IPS-20b (cell line): Measurements from ENCODE around the gene BRICD5.
A peak's percentile ranks its signal among the peaks of the same experiment; 100 is the strongest.

Source experiments
- H3K27ac ChIP-seq: one replicate; pipeline ENCODE4 v1.5.1; 2013; ENCODE audit warnings: low read length
- H3K27me3 ChIP-seq: 2 replicates; pipeline ENCODE4 v1.6.1; 2013; ENCODE audit warnings: mild to moderate bottlenecking, low read length, inconsistent platforms; ENCODE audit not compliant: insufficient read depth
- H3K36me3 ChIP-seq: 2 replicates; pipeline ENCODE4 v1.6.1; 2013; ENCODE audit warnings: low read depth, mild to moderate bottlenecking, inconsistent platforms, low read length, moderate library complexity; ENCODE audit not compliant: insufficient read depth
- H3K4me1 ChIP-seq: 2 replicates; pipeline ENCODE4 v1.6.1; 2013; ENCODE audit warnings: mild to moderate bottlenecking, control low read depth, inconsistent platforms, low read length, moderate library complexity; ENCODE audit not compliant: insufficient read depth
- H3K4me3 ChIP-seq: 2 replicates; pipeline ENCODE4 v1.5.1; 2013; ENCODE audit warnings: mild to moderate bottlenecking, low read length, inconsistent platforms
- H3K9ac ChIP-seq: 2 replicates; pipeline ENCODE4 v1.6.1; 2013; ENCODE audit warnings: low read depth, mild to moderate bottlenecking, inconsistent platforms, low read length, moderate library complexity
- H3K9me3 ChIP-seq: 2 replicates; pipeline ENCODE4 v1.6.1; 2013; ENCODE audit warnings: mild to moderate bottlenecking, low read depth, low read length, inconsistent platforms; ENCODE audit not compliant: insufficient read depth

Gene BRICD5

GRCh38 chr16:2212362-2213324 lies 2.0 kb upstream of the BRICD5 start:
- no peak overlapping the region for H3K27ac ChIP-seq
- H3K4me1 ChIP-seq = peaks cover 9% of the 10 kb centered on the region
- peak overlapping the region; percentile 80; the same call in 1 of the 2 replicates for H3K9ac ChIP-seq
- H3K4me3 ChIP-seq = peak overlapping the region; percentile 84
- H3K36me3 ChIP-seq = peaks cover 30% of the 10 kb centered on the region
- H3K27me3 ChIP-seq = no peaks in the 10 kb centered on the region
- H3K9me3 ChIP-seq = no peaks in the 10 kb centered on the region

GRCh38 chr16:2211923-2212347 lies 1.3 kb upstream of the BRICD5 start:
- no peak overlapping the region for H3K4me3 ChIP-seq
- no peak overlapping the region for H3K9ac ChIP-seq
- peaks cover 37% of the 10 kb centered on the region for H3K36me3 ChIP-seq
- no peaks in the 10 kb centered on the region for H3K9me3 ChIP-seq
- H3K4me1 ChIP-seq = peaks cover 9% of the 10 kb centered on the region
- no peaks in the 10 kb centered on the region for H3K27me3 ChIP-seq
- H3K27ac ChIP-seq = no peak overlapping the region

GRCh38 chr16:2210009-2210332 lies 692 bp downstream of the BRICD5 start:
- Histone ChIP-seq H3K9ac (no peak overlapping the region), H3K4me1 (peaks cover 12% of the 10 kb centered on the region), H3K27ac (no peak overlapping the region), H3K27me3 (no peaks in the 10 kb centered on the region), H3K36me3 (peaks cover 41% of the 10 kb centered on the region), H3K4me3 (no peak overlapping the region), H3K9me3 (no peaks in the 10 kb centered on the region)

- no peaks in the 10 kb centered on the region for H3K9me3 ChIP-seq
- H3K27ac ChIP-seq = no peak overlapping the region
- no peaks in the 10 kb centered on the region for H3K27me3 ChIP-seq
- peaks cover 41% of the 10 kb centered on the region for H3K36me3 ChIP-seq
- H3K4me1 ChIP-seq = peaks cover 12% of the 10 kb centered on the region
- H3K9ac ChIP-seq = no peak overlapping the region
- H3K4me3 ChIP-seq = no peak overlapping the region
Observed at GRCh38 chr16:2209258-2210008, 1.2 kb downstream of the BRICD5 start.

GRCh38 chr16:2208772-2209171 lies 1.9 kb downstream of the BRICD5 start:
- peaks cover 12% of the 10 kb centered on the region for H3K4me1 ChIP-seq
- peaks cover 41% of the 10 kb centered on the region for H3K36me3 ChIP-seq

GRCh38 chr16:2208308-2208707 lies 2.4 kb downstream of the BRICD5 start:
- H3K36me3 ChIP-seq = peaks cover 37% of the 10 kb centered on the region
- H3K4me3 ChIP-seq = no peak overlapping the region
- H3K4me1 ChIP-seq = peaks cover 9% of the 10 kb centered on the region
- H3K9me3 ChIP-seq = no peaks in the 10 kb centered on the region
- H3K27me3 ChIP-seq = no peaks in the 10 kb centered on the region
- no peak overlapping the region for H3K9ac ChIP-seq
- no peak overlapping the region for H3K27ac ChIP-seq

More at GRCh38 chr16:2208772-2209171, 1.9 kb downstream of the BRICD5 start:
- H3K9ac ChIP-seq = no peak overlapping the region
- no peaks in the 10 kb centered on the region for H3K9me3 ChIP-seq
- H3K27ac ChIP-seq = no peak overlapping the region
- H3K4me3 ChIP-seq = no peak overlapping the region
- no peaks in the 10 kb centered on the region for H3K27me3 ChIP-seq

- H3K9me3 ChIP-seq = no peaks in the 10 kb centered on the region
- no peak overlapping the region for H3K9ac ChIP-seq
- H3K27ac ChIP-seq = no peak overlapping the region
- no peak overlapping the region for H3K4me3 ChIP-seq
- no peaks in the 10 kb centered on the region for H3K27me3 ChIP-seq
- peaks cover 6% of the 10 kb centered on the region for H3K4me1 ChIP-seq
- peaks cover 35% of the 10 kb centered on the region for H3K36me3 ChIP-seq
Observed at GRCh38 chr16:2207872-2208271, 2.8 kb downstream of the BRICD5 start.

- no peak overlapping the region for H3K27ac ChIP-seq
- no peak overlapping the region for H3K9ac ChIP-seq
Observed at GRCh38 chr16:2206780-2207433, 3.8 kb downstream of the BRICD5 start.

GRCh38 chr16:2206420-2206779 lies 4.3 kb downstream of the BRICD5 start:
- peak overlapping the region; percentile 88 for H3K4me3 ChIP-seq
- no peaks in the 10 kb centered on the region for H3K9me3 ChIP-seq
- peaks cover 22% of the 10 kb centered on the region for H3K36me3 ChIP-seq
- peak overlapping the region; percentile 94; the same call in 1 of the 2 replicates for H3K9ac ChIP-seq
- peaks cover 6% of the 10 kb centered on the region for H3K4me1 ChIP-seq
- peaks cover 4% of the 10 kb centered on the region; the same call in 1 of the 2 replicates for H3K27me3 ChIP-seq
- H3K27ac ChIP-seq = peak overlapping the region; percentile 94

More at GRCh38 chr16:2206780-2207433, 3.8 kb downstream of the BRICD5 start:
- Histone ChIP-seq H3K27me3 (no peaks in the 10 kb centered on the region), H3K4me1 (peaks cover 6% of the 10 kb centered on the region), H3K9me3 (no peaks in the 10 kb centered on the region), H3K36me3 (peaks cover 25% of the 10 kb centered on the region), H3K4me3 (no peak overlapping the region)

GRCh38 chr16:2205967-2206313 lies 4.7 kb downstream of the BRICD5 start:
- H3K4me1 ChIP-seq = peaks cover 4% of the 10 kb centered on the region

GRCh38 chr16:2205104-2205966 lies 5.3 kb downstream of the BRICD5 start, which contains the start of gene MLST8:
TSS of gene MLST8 (plus strand) at chr16:2205454. CDS start at chr16:2206086, 632 bp downstream.
- Histone ChIP-seq H3K4me3 (peak within 1 kb of the TSS; percentile 88), H3K9me3 (no peaks in the 10 kb centered on the region), H3K4me1 (peaks cover 3% of the 10 kb centered on the region), H3K36me3 (peaks cover 22% of the 10 kb centered on the region), H3K9ac (peak within 1 kb of the TSS; percentile 94), H3K27me3 (peaks cover 11% of the 10 kb centered on the region), H3K27ac (peak within 1 kb of the TSS; percentile 94)

More at GRCh38 chr16:2205967-2206313, 4.7 kb downstream of the BRICD5 start:
- Histone ChIP-seq H3K27me3 (peaks cover 5% of the 10 kb centered on the region; the same call in 1 of the 2 replicates), H3K27ac (peak overlapping the region; percentile 94), H3K4me3 (peak overlapping the region; percentile 88), H3K9me3 (no peaks in the 10 kb centered on the region), H3K9ac (peak overlapping the region; percentile 94), H3K36me3 (peaks cover 22% of the 10 kb centered on the region)
